Ascending aorta (tissue), 2 donors: Measurements from ENCODE around the gene ZNF879. TPM values are rescaled to one million over a fixed set of nuclear protein-coding genes. Genes with fewer than 3 reads are reported as not detected.

ENCODE experiments used
- DNase-seq, 2 donors: peaks; one replicate each; pipeline ENCODE4 v3.0.0-alpha.2; 2019; ENCODE audit warnings: low spot score in 2 of 2
- H3K27ac ChIP-seq, 2 donors: fragments of 200-600 bp; sonication (generic); one replicate each; pipeline ENCODE4 v1.5.1; 2016 to 2017; ENCODE audit warnings: mild to moderate bottlenecking in 1 of 2
- H3K27me3 ChIP-seq: fragments of 200-600 bp; sonication (generic); one replicate; pipeline ENCODE4 v1.5.1; 2017
- H3K36me3 ChIP-seq, 2 donors: fragments of 200-600 bp; sonication (generic); one replicate each; pipeline ENCODE4 v1.5.1; 2016
- H3K4me1 ChIP-seq, 2 donors: fragments of 200-600 bp; sonication (generic); one replicate each; pipeline ENCODE4 v1.5.1; 2016 to 2017; ENCODE audit warnings: mild to moderate bottlenecking in 1 of 2
- H3K4me3 ChIP-seq, 2 donors: fragments of 200-600 bp; sonication (generic); one replicate each; pipeline ENCODE4 v1.5.1; 2016 to 2017; ENCODE audit warnings: mild to moderate bottlenecking in 1 of 2
- H3K9me3 ChIP-seq, 2 donors: fragments of 200-600 bp; sonication (generic); one replicate each; pipeline ENCODE4 v1.5.1; 2016
- intact Hi-C: fragments of 100-400 bp; cut with DNase I; formaldehyde crosslinking; loops from one replicate; pipeline ENCODE4 v1.15.1; 2023
- total RNA-seq: library from RNA; depleted of rRNA; stranded (reverse); fragments of >200 nt; gene quantifications from one replicate; pipeline ENCODE4 v1.1.0, GENCODE V29; 2016
- TF ChIP-seq, protein P1 (sequence below), 3 experiments: fragments of 200-600 bp in 2 of 3; fragments of 450-650 bp in 1 of 3; sonication (generic) in 2 of 3; IDR thresholded peaks; one replicate each; pipeline ENCODE4 v1.5.1; 2016 to 2019; ENCODE audit warnings: antibody characterized with exemption in 3 of 3, mild to moderate bottlenecking in 1 of 3, moderate library complexity in 1 of 3

ZNF879 gene
- total RNA-seq, 1 donor from 2014 or later = 38.8 TPM

GRCh38 chr5:179079165-179079987 lies 55.8 kb downstream of the ZNF879 start:
- TF ChIP-seq, protein P1, sequence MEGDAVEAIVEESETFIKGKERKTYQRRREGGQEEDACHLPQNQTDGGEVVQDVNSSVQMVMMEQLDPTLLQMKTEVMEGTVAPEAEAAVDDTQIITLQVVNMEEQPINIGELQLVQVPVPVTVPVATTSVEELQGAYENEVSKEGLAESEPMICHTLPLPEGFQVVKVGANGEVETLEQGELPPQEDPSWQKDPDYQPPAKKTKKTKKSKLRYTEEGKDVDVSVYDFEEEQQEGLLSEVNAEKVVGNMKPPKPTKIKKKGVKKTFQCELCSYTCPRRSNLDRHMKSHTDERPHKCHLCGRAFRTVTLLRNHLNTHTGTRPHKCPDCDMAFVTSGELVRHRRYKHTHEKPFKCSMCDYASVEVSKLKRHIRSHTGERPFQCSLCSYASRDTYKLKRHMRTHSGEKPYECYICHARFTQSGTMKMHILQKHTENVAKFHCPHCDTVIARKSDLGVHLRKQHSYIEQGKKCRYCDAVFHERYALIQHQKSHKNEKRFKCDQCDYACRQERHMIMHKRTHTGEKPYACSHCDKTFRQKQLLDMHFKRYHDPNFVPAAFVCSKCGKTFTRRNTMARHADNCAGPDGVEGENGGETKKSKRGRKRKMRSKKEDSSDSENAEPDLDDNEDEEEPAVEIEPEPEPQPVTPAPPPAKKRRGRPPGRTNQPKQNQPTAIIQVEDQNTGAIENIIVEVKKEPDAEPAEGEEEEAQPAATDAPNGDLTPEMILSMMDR (IDR thresholded peaks at IDR 0.05) = no peak
- Histone ChIP-seq H3K36me3 (peaks cover 52 to 83% of the 10 kb centered on the region in 2 donors), H3K27me3 (no peaks in the 10 kb centered on the region), H3K4me3 (no peak overlapping the region), H3K27ac (no peak overlapping the region), H3K4me1 (no peaks in the 10 kb centered on the region), H3K9me3 (peaks cover 93 to 100% of the 10 kb centered on the region in 2 donors)
- DNase-seq = no peak
- intact Hi-C loops = no loop called here

- peak overlapping the region in 1 of 2 donors; percentile 28 for H3K4me3 ChIP-seq
- H3K27ac ChIP-seq = no peak overlapping the region
- TF ChIP-seq, protein P1 (IDR thresholded peaks at IDR 0.05) = no peak
- H3K9me3 ChIP-seq = peaks cover 90 to 100% of the 10 kb centered on the region in 2 donors
- peaks cover 44 to 69% of the 10 kb centered on the region in 2 donors for H3K36me3 ChIP-seq
- no peaks in the 10 kb centered on the region for H3K4me1 ChIP-seq
- intact Hi-C loops = no loop called here
- no peak for DNase-seq
- no peaks in the 10 kb centered on the region for H3K27me3 ChIP-seq
Measured at GRCh38 chr5:179080724-179081123, 57.1 kb downstream of the ZNF879 start.

Other genes with a start within 250 kb of the ZNF879 start
- gene ZNF354B, start 163.9 kb upstream of the ZNF879 start, total RNA-seq = 8.3 TPM
- gene ZFP2, start 127.9 kb upstream of the ZNF879 start, total RNA-seq = 0.75 TPM
- gene ZNF454, start 82.6 kb upstream of the ZNF879 start, total RNA-seq = 2.8 TPM
- gene GRM6, start 28.5 kb upstream of the ZNF879 start, total RNA-seq = not detected
- 3.0 TPM for gene ZNF354C, start 36.6 kb downstream of the ZNF879 start, total RNA-seq